ENCODE measurements around the gene CEP19.

Gene CEP19

DNA sequence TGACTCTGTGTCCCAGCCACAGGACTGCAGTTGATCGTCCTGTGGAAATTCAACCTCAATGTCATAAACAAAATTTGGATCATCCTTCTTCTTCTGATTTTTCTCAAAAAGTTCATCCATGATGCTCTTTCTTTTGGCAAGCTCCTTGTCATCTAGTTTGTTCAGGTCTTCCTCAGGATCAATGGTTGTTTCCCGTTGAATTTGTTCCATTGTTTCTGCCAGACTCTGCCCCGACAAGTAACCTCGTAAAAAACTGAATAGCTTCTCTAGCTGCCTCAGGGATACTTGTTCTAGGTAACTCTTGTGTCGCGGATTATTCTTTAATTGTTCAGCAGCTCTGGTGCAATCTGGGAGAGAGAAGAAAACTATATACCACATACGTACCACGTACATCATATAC, 4.5 kb downstream of the CEP19 start:
- no peak for DNase-seq

- DNase-seq, result no peak
Measured at GRCh38 chr3:196706731-196707130, 5.3 kb downstream of the CEP19 start.

DNA sequence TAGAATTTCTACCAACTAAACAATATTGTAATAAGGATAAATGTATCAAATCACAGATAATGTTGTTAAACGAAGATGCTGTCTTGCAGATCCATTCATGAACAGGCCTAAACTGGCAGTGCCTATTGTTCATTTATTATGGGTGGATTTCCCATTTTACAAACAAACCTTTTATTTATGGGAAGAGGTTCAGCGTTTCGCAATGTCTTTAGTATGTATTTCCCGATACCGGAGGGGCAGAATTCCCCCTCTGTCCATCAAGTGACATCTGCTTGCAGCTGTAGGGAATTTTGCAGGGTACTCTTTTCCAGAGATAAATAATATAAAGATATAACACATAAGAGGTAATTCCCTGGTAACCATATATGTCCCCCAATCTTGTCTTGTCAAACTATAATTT, 5.7 kb downstream of the CEP19 start:
- DNase-seq, result no peak

GRCh38 chr3:196700801-196701200, 11.2 kb downstream of the CEP19 start:
- DNase-seq, result no peak

DNA sequence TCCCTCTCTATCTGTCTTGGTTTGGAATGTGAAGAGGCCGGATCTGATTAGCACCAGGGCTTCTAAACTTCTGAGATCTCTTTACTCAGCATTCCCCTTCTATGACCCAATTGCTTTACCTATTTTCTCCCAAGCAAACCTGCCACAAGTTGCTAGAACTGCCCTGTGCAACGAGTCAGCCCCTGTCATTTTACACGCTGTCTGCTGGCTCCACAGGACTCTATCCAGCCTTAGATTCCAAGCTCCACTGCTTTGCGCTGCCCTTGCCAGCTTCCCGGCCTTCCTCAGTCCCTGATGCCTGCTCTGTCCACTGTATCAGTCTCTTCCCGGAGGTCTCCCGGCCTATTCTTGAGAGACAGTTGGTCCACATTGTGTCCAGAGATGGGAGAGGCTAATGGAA, 12.3 kb downstream of the CEP19 start:
- no peak for DNase-seq

GRCh38 chr3:196697270-196697669, 14.8 kb downstream of the CEP19 start:
- DNase-seq, result no peak

DNA sequence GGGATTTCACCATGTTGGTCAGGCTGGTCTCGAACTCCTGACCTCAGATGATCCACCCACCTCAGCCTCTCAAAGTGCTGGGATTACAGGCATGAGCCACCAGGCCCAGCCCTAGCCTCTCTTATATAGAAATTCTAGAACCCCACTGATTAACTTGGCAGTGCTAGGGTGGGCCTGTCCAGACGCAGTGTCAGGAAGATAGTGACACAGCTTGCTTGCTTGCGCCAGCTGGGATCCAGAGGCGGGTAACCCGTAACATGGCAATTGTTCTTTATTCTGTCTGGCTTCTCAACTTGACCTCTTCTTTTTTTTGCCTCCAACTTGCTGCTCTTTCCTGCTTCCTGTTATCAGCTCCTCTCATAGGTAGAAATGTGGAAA, 16.2 kb downstream of the CEP19 start:
- DNase-seq, result no peak

GRCh38 chr3:196694941-196695848, 16.9 kb downstream of the CEP19 start:
- DNase-seq, result peak; percentile 20 to 30

GRCh38 chr3:196694202-196694638, 17.8 kb downstream of the CEP19 start:
- DNase-seq, result peak; percentile 9 to 13

DNA sequence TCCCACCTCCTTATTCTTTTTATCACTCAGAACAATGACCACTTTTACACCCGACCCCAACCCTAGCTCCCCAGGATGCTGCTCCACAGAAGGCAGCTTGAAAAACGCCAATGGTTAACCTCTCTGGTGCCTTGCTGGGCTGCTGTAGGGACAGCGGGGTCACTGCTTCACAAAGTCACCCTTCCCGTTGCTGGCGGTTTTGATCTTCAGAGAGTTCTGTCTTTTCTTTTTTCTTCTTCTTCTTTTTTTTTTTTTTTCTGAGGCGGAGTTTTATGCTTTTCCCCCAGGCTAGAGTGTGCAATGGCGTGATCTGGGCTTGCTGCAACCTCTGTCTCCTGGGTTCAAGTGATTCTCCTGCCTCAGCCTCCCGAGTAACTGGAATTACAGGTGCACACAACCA, 20.7 kb downstream of the CEP19 start:
- no peak for DNase-seq

- DNase-seq, result no peak
Measured at GRCh38 chr3:196689941-196690660, 21.9 kb downstream of the CEP19 start.

DNA sequence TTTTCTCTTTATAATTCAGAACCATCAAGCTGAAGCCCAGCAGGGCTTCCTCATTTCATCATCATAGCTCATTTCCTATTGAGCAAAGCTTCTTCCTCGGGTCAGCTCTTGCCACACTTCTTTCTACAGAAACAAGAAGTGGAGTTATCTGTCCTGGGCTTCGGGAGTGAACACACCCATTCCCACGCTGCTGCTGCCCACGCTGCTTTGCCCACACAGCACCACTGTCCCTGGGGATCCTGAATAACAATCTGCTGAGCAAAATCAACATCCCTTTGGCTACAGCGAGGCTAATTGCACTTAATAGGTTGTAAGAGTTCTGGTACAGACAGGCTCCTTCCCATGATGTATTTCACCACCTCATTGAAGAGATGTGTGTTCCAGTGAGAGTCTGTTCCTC, 23.7 kb downstream of the CEP19 start:
- no peak for DNase-seq

DNA sequence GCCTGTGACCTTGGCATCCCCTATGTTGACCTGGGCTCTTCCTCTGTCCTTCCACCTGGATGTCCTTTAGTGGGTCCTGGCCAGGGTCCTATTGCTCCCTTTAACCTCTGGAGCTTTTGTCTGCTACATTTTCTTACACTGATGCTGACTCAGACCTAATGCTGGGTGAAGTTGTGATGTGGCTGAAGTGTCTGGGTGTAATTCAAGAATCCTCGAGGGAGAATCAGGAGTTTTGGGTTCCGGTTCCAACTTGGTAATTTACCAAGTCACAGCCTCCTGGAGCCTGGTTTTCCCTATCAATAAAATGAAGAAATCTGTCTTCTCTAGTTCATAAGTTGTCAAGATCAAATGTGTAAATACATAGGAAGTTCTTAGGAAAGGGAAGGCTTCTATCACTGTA, 25.6 kb downstream of the CEP19 start:
- no peak for DNase-seq

DNA sequence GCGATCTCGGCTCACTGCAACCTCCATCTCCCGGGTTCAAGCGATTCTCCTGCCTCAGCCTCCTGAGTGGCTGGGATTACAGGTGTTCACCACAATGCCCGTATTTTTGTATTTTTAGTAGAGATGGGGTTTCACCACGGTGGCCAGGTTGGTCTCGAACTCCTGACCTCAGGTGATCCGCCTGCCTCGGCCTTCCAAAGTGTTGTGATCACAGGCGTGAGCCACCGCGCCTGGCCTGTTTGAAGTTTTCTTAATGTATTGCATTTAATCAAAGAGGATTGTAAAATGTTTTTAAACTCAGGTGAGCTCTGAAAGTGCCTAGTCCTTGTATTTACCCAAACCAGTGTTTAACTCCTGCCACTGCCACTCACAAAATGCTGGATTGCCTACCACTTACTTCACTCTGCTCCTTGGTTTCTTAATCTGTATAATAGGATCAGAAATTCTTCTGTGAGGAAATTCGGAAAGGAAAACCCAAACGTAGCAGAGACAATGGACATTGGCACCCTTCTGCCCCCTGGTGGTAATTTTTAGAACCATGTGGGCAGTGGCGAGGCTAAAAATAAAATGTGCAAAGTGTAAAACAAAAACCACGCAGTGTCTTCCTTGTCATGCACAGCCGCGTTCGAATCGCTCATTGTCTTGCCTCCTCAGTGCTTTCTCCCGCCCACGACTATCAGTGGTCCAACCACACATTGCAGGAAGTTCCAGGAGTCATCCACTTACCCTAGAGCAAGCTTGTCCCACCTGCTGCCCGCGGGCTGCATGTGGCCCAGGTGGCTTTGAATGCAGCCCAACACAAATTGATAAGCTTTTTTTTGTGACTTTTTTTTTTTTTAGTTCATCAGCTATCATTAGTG, 27.3 kb downstream of the CEP19 start:
- peak; percentile 54 to 57 for DNase-seq

DNA sequence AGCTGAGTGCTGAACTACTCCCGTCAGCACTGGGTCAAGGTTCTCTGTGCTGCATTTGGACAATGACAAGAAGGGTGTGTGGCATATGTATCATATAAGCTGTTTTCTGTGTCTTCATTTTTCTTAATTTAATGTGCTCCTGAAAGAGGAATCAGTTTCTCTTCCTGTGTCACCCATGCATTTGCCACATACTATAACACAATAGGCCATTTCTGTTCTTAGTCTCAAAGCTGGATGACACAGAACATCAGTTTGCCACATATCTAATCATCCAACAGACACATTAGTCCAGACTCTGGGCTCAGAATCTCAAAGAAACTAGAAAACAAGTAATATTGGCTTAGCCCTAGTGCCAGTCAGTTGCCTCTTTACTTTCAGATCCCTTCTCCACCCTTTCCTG, 34.1 kb downstream of the CEP19 start:
- DNase-seq, result no peak

- no peak for DNase-seq
Measured at GRCh38 chr3:196677353-196677752, 34.7 kb downstream of the CEP19 start.

DNA sequence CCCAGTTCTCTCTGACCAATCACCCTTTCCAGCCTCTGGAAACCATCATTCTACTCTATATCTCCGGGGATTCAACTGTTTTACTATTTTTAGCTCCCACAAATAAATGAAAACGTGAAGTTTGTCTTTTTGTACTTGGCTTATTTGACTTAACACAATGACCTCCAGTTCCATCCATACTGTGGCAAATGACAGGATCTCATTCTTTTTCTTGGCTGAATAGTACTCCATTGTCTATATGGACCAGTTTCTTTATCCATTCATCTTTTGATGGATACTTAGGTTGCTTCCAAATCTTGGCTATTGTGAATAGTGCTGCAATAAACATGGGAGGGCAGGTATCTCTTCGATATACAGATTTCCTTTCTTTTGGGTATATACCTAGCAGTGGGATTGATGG, 38.4 kb downstream of the CEP19 start:
- DNase-seq, result no peak

- DNase-seq, result no peak
Measured at GRCh38 chr3:196670339-196670738, 41.7 kb downstream of the CEP19 start.

DNA sequence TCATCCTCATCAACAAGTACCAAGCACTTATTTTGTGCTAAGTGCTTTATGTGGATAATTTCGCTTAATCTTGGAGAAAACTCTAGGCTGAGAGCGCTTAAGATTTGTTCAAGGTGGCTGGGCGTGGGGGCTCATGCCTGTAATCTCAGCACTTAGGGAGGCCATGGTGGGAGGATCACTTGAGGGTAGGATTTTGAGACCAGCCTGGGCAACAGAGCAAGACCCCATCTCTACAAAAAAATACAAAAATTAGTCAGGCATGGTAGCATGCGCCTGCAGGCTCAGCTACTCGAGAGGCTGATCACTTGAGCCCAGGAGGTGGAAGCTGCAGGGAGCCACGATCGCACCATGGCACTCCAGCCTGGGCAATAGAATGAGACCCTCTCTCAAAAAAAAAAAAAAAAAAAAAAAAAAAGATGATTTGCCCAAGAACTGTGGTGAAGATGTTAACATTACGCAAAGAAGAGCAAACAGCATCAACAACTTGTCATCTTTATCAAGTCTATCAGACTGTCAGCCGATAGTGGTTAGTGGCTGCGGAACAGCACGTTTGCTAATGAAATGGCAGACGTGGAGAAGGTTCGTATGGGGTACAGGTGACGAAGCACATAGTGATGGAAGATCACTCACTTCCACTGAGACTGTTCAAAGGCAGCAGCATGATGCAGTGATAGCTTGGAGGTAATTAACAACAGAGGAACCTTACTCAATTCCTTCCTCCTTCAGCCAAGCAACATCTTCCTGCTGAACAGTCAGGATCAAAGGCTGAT, 44.8 kb downstream of the CEP19 start:
- no peak for DNase-seq

- no peak for DNase-seq
Measured at GRCh38 chr3:196666001-196666867, 45.8 kb downstream of the CEP19 start.

Data from activated CD4-positive, alpha-beta T cell treated with anti-CD3 and anti-CD28 coated beads, Interleukin-2, amount 50 U/mL, for 4 hours (primary cell).